NCI-H2107 treated with DMSO at 0.1 percent for 48 hours (cell line): ENCODE results near the gene PRPF19.
A peak's percentile ranks its signal among the peaks of the same experiment; 100 is the strongest.
"Not testable (repeated sequence)": the region's sequence is repeated elsewhere in the genome, so short reads cannot be mapped to it uniquely, and the experiment has no call there.

Source experiments
- DNase-seq: peaks from one replicate; lab custom pipeline; 2025; ENCODE audit not compliant: unreplicated experiment; lab: John Stamatoyannopoulos, UW

Gene PRPF19

GRCh38 chr11:60910281-60910687 is 3.9 kb upstream of the PRPF19 start:
- no peak for DNase-seq

GRCh38 chr11:60909680-60910280 is 3.4 kb upstream of the PRPF19 start:
- not testable (repeated sequence) for DNase-seq

- DNase-seq, result no peak
Observed at GRCh38 chr11:60908803-60909202, 2.4 kb upstream of the PRPF19 start.

DNA sequence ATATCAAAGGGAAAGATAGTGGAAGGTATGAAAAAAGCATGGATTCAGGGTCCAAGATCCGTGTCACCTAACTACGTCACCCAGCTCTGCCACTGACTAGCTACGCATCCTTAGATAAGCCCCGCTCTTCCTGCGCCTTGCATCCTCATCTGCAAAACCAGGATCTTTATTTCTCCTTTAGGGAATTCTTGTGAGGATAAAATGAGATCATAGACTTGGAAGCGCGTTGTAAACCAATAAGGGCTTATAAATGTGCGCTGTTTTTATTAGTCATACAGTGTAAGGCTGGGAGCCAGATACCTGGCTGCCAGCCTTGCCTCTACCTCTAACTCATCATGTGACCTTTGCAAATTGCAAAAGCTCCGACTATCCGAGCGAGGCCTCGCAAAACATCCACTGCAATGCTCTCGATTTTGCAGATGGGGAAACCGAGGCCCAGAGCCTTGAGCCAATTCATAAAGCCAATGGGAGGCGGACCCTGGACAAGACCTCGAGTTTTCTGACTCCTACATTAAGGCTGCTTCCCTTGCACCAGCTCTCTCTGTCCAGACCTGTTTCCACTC is 753 bp downstream of the PRPF19 start:
- DNase-seq, result no peak

GRCh38 chr11:60905047-60905446 is 1.3 kb downstream of the PRPF19 start:
- peak; percentile 28 for DNase-seq

- DNase-seq, result no peak
Observed at GRCh38 chr11:60902625-60903024, 3.8 kb downstream of the PRPF19 start.

DNA sequence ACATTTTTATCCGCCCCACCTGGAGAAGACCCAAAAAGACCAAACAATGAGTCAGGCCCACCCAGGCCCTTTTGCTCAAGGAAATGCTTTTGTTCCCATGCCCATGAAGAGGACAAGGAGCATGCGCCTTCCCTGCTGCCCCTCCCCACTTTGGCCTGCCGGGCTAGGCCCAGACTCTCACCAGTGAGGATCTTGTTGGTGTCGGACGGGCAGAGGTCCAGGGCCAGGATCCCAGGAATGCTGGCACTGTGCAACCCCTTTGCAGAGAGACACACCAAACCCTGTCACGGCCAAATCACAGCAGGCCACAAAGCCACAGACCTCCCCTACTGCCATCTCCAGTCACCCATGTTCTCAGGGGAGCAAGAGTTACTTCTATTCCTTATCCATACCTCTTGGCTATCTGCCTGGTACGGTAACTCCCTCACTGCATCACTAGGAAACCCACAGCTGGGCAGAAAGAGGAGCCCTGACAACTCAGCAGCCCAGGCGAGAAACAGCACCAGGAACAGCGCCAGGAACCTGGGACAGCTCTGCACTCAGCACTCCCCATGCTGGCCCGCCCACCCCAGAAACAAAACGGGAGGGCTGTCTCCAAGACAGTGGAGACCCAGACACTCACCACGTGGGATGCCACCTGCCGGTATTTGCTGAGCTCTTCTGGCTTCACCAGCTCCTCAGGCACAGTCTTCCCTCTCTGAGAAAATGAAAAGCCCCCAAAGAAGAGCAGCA is 5.5 kb downstream of the PRPF19 start:
- no peak for DNase-seq

GRCh38 chr11:60899977-60900376 is 6.4 kb downstream of the PRPF19 start:
- DNase-seq, result no peak

- peak; percentile 23 for DNase-seq
Observed at GRCh38 chr11:60899046-60899936, 7.1 kb downstream of the PRPF19 start.

- DNase-seq, result no peak
Observed at GRCh38 chr11:60897496-60897895, 8.9 kb downstream of the PRPF19 start.

DNA sequence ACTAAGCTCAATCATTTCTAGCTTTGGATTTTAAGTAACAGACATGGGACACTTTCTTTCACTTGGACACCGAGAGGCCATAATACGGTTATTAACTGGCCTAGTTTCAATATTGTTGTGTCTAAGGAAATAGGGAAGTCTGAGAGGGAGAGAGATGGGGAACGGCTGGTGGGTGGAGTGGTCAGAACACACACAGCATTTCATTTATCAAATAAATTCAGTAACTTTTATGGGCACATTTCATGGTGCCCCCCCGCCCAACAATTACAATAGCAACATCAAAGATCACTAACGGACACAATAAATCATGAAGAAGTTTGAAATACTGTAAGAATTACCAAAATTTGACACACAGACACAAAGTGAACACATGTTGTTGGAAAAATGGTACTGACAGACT is 10.7 kb downstream of the PRPF19 start:
- no peak for DNase-seq

DNA sequence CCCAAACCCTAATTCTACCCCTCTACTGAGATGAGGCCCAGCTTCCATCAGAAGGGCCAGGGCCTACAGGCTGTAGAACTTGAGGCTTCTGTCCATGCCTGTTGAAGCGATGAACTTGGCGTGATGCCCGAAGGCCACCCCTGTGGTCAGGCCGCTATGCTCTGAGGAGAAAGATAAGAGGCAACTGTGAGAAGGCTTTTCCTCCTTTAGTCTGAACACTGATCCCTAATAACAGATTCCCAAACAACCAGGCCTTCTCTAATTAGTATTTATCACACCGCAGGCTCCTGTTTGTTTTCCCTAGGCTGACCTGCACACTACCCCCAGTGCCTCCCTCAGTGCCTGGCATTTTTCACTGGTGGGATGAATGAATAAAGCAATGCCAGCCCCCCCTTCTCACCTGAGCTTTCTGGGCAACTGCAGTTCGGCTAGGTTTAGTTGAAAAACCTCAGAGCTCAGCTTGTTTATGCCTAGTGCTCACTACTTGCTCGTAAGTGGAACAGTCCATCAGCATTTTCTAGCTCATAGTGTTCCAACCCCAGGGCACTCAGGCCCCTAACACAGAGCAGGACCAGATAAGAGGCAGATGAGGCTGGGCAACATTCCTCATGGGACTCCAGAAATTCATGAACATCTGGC is 15.2 kb downstream of the PRPF19 start:
- DNase-seq, result no peak

DNA sequence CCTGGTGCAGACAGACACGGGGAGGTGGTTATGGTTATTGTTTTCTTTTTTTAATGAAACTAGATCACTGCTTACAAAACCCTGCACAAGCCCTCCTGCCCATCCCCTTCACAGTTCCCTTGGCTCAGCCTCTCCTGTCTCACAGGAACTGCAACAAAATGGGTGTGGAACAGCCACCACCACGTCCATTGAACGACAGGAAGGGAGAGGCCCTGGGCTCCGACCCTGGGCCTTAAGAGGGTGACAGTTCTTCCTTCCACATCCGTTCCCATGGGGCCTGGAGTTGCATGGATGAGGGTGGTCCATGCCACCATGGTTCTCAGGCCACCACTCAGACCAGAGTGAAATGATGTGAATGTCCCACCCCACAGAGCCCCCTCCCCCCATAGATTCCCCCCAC is 15.7 kb downstream of the PRPF19 start:
- DNase-seq, result no peak

- DNase-seq, result no peak
Observed at GRCh38 chr11:60889869-60890311, 16.5 kb downstream of the PRPF19 start.

- DNase-seq, result peak; percentile 63
Observed at GRCh38 chr11:60887556-60887955, 18.8 kb downstream of the PRPF19 start.

GRCh38 chr11:60880643-60881282 is 25.6 kb downstream of the PRPF19 start:
- no peak for DNase-seq

- no peak for DNase-seq
Observed at GRCh38 chr11:60879971-60880588, 26.3 kb downstream of the PRPF19 start.

GRCh38 chr11:60879104-60879503 is 27.3 kb downstream of the PRPF19 start:
- DNase-seq, result no peak

DNA sequence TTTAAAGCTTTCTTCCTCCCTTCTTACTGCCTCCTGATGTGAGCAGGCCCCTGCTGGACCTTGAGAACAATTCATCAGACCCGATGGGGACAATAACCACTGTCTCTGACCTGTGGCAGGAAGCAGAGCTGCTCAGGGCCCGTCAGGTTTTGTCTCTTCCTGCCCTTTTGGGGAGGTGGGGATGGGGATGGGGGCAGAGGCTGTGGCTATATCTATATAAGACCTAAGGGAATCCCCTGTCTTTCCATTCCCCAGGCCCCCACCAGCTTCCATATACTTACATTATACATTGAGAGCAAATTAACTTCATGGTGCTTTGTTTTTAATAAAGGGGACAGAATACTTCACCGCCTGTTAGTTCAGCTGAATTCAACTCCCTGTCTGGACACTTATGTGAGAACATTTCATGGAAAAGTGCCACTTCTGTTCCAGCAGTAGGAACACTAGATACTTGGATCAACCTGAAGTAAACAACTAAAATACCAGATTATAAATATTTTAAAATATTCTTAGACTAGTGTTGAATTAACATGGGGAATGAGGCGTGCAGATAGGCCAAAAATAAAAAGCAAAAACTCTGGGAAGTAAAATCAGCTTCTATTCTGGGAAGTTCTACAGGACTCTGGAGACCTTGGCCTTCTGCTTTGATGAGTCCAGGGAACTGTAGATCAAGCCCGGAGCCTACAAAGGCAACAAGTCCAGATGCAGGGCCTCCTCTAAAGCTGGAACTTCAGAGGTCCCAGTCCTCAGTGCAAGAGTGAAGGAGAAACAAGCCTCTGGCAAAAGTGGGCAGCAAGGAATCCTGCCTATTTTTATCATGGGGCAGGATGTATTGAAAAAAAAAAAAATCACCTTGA is 27.9 kb downstream of the PRPF19 start:
- DNase-seq, result no peak
